Testis (tissue), 2 donors: ENCODE results near the gene C16orf54.

Experiments used
- POLR2A ChIP-seq: fragments of 450-650 bp; IDR thresholded peaks from one replicate; pipeline ENCODE4 v1.6.1; 2017; ENCODE audit warnings: antibody characterized with exemption, mild to moderate bottlenecking, moderate library complexity
- TF ChIP-seq, protein P1 (sequence below), 3 experiments: fragments of 450-650 bp in 2 of 3; fragments of 200-600 bp in 1 of 3; sonication (generic) in 1 of 3; IDR thresholded peaks; one replicate each; pipeline ENCODE4 v1.5.1; 2016 to 2019; ENCODE audit warnings: antibody characterized with exemption in 3 of 3, mild to moderate bottlenecking in 2 of 3, moderate library complexity in 1 of 3

DNA sequence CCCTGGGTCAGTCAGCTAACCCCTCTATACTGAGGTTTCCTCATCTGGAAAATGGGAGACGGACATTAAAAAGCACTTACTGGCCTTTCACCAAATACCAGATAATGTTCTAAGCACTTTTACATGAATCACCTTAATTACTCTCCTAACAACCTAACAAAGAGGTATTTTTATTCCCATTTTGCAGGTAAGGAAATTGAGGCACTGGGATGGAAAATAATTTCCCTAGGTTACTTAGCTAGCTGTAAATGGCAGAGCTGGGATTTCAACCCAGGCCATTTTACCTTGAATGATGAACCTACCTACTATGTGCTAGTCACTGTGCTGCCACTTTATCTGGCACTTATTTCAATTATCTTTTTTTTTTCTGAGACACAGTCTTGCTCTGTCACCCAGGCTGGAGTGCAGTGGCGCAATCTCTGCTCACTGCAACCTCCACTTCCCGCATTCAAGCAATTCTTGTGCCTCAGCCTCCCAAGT is 48.5 kb upstream of the C16orf54 start:
- TF ChIP-seq, protein P1, sequence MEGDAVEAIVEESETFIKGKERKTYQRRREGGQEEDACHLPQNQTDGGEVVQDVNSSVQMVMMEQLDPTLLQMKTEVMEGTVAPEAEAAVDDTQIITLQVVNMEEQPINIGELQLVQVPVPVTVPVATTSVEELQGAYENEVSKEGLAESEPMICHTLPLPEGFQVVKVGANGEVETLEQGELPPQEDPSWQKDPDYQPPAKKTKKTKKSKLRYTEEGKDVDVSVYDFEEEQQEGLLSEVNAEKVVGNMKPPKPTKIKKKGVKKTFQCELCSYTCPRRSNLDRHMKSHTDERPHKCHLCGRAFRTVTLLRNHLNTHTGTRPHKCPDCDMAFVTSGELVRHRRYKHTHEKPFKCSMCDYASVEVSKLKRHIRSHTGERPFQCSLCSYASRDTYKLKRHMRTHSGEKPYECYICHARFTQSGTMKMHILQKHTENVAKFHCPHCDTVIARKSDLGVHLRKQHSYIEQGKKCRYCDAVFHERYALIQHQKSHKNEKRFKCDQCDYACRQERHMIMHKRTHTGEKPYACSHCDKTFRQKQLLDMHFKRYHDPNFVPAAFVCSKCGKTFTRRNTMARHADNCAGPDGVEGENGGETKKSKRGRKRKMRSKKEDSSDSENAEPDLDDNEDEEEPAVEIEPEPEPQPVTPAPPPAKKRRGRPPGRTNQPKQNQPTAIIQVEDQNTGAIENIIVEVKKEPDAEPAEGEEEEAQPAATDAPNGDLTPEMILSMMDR (IDR thresholded peaks at IDR 0.05) = no peak
- TF ChIP-seq POLR2A = no peak
